Endothelial cell of umbilical vein (primary cell): Measurements from ENCODE around the gene HCST. TPM values are rescaled to one million over a fixed set of nuclear protein-coding genes. Genes with fewer than 3 reads are reported as not detected.

Source experiments
- BruUV-seq: library from RNA; stranded (reverse); fragments of 400-500 nt; replicated peaks from 2 replicates; lab custom pipeline; 2021; lab: Mats Ljungman, UMichigan
- CTCF ChIA-PET: fragments of 300-600, 350-600 bp; sonication (Branson Sonifier 250); formaldehyde crosslinking; loops from one replicate; lab custom pipeline; 2021; ENCODE audit warnings: antibody characterized with exemption, inconsistent platforms; lab: Charles Lee
- POLR2A ChIA-PET: fragments of 300-600, 350-600 bp; sonication (Branson Sonifier 250); formaldehyde crosslinking; loops from one replicate; lab custom pipeline; 2021; ENCODE audit warnings: antibody characterized with exemption, inconsistent platforms; lab: Charles Lee
- DNase-seq: peaks from one replicate; pipeline ENCODE4 v3.0.0-alpha.2; 2011; ENCODE audit warnings: low read depth, low spot score
- FAIRE-seq: peaks from 2 replicates; lab custom pipeline; 2011; peaks lifted over from hg19 to GRCh38; lab: Jason Lieb, UNC
- H2AFZ ChIP-seq: 2 replicates; pipeline ENCODE4 v1.6.0; 2012; ENCODE audit warnings: low read depth, low read length, control low read depth, inconsistent platforms
- H3K27ac ChIP-seq: 2 replicates; pipeline ENCODE4 v1.5.1; 2011; ENCODE audit warnings: low read depth, mild to moderate bottlenecking, control low read depth, low read length, moderate library complexity; ENCODE audit not compliant: insufficient read depth
- H3K27me3 ChIP-seq, 2 experiments: 2 replicates each; pipeline versions ENCODE4 v1.6.0 to v1.6.1; 2011; ENCODE audit warnings: low read length in 2 of 2, mixed read lengths in 1 of 2; ENCODE audit not compliant: control insufficient read depth in 2 of 2, insufficient read depth in 2 of 2
- H3K36me3 ChIP-seq, 2 experiments: 2 replicates in 1 of 2; 3 replicates in 1 of 2; pipeline ENCODE4 v1.5.1; 2011; ENCODE audit warnings: low read length in 2 of 2, mild to moderate bottlenecking in 1 of 2, moderate library complexity in 1 of 2; ENCODE audit not compliant: control insufficient read depth in 2 of 2, insufficient read depth in 2 of 2; ENCODE audit errors: extremely low read depth in 1 of 2
- H3K4me1 ChIP-seq: 3 replicates; pipeline ENCODE4 v1.5.1; 2011; ENCODE audit warnings: mild to moderate bottlenecking, low read length; ENCODE audit not compliant: control insufficient read depth, insufficient read depth; ENCODE audit errors: extremely low read depth
- H3K4me2 ChIP-seq: 2 replicates; pipeline ENCODE4 v1.6.1; 2011; ENCODE audit warnings: low read length, control low read depth, mixed read lengths; ENCODE audit not compliant: insufficient read depth
- H3K4me3 ChIP-seq, 3 experiments: fragments of 200-600 bp in 1 of 3; sonication (generic), shearing (Covaris generic) in 1 of 3; replicated peaks in 1 of 3; 2 replicates each; pipeline ENCODE4 v1.5.1; 2011 to 2016; ENCODE audit warnings: control low read depth in 3 of 3, low read length in 3 of 3, mild to moderate bottlenecking in 2 of 3, inconsistent platforms in 1 of 3, low read depth in 1 of 3, moderate library complexity in 1 of 3; ENCODE audit not compliant: insufficient read depth in 1 of 3
- H3K79me2 ChIP-seq: 2 replicates; pipeline ENCODE4 v1.6.0; 2012; ENCODE audit warnings: low read length, inconsistent platforms; ENCODE audit not compliant: control insufficient read depth, insufficient read depth
- H3K9ac ChIP-seq: replicated peaks from 2 replicates; pipeline ENCODE3; 2011; ENCODE audit warnings: low read length, control low read depth; ENCODE audit not compliant: insufficient read depth; ENCODE audit errors: extremely low read depth
- H3K9me1 ChIP-seq: replicated peaks from 3 replicates; pipeline ENCODE4 v1.6.0; 2011; ENCODE audit warnings: mild to moderate bottlenecking, low read length; ENCODE audit not compliant: control insufficient read depth, insufficient read depth; ENCODE audit errors: extremely low read depth
- H3K9me3 ChIP-seq: replicated peaks from 2 replicates; pipeline ENCODE4 v1.5.1; 2012; ENCODE audit warnings: low read length, inconsistent platforms; ENCODE audit not compliant: control insufficient read depth, insufficient read depth
- H4K20me1 ChIP-seq: replicated peaks from 2 replicates; pipeline ENCODE3; 2011; ENCODE audit warnings: mild to moderate bottlenecking, low read length; ENCODE audit not compliant: control insufficient read depth, insufficient read depth; ENCODE audit errors: extremely low read depth
- FOS ChIP-seq: IDR thresholded peaks from 2 replicates; pipeline ENCODE4 v1.6.1; 2011; ENCODE audit warnings: mild to moderate bottlenecking, low read length, moderate library complexity, borderline replicate concordance; ENCODE audit not compliant: insufficient read depth
- MYC ChIP-seq: IDR thresholded peaks from one replicate; pipeline ENCODE4 v1.6.1; 2011; ENCODE audit warnings: mild to moderate bottlenecking, low read depth, low read length
- POLR2A ChIP-seq: IDR thresholded peaks from 2 replicates; pipeline ENCODE4 v1.6.1; 2012; ENCODE audit warnings: low read depth, mild to moderate bottlenecking, control low read depth, low read length
- POLR2AphosphoS5 ChIP-seq: IDR thresholded peaks from 2 replicates; pipeline ENCODE4 v1.6.1; 2012; ENCODE audit warnings: low read depth, mild to moderate bottlenecking, control low read depth, low read length, moderate library complexity; ENCODE audit not compliant: insufficient read depth
- dilution Hi-C: fragments of 300-500 bp; cut with MboI; formaldehyde crosslinking; loops from one replicate; pipeline ENCODE4 v1.15.0; 2019; ENCODE audit warnings: low sequenced_read_pairs; ENCODE audit not compliant: extremely low pct_ligation_motif_present
- intact Hi-C: fragments of 100-400 bp; cut with micrococcal nuclease; formaldehyde crosslinking; loops from one replicate; pipeline ENCODE4 v1.10.0; 2022
- polyA plus RNA-seq, 4 experiments: library from polyadenylated mRNA; depleted of rRNA in 3 of 4; stranded (reverse) in 3 of 4; unstranded in 1 of 4; fragments of >200 nt; gene quantifications; 2 replicates each; pipeline versions ENCODE4 v1.2.1 to v1.2.3, GENCODE V29; 2011 to 2012; ENCODE audit warnings: missing spikeins in 1 of 4
- total RNA-seq: library from RNA; stranded (reverse); gene quantifications from 2 replicates; pipeline ENCODE4 v1.2.3, GENCODE V29; 2021
- TF ChIP-seq, protein P1 (sequence below), 2 donors: IDR thresholded peaks; 1 replicate in 1 of 2; 2 replicates in 1 of 2; pipeline ENCODE4 v1.5.1; 2011; ENCODE audit warnings: low read length in 2 of 2, mild to moderate bottlenecking in 2 of 2, moderate library complexity in 2 of 2, control low read depth in 1 of 2, inconsistent platforms in 1 of 2, low read depth in 1 of 2; ENCODE audit not compliant: insufficient read depth in 1 of 2; ENCODE audit errors: extremely low read depth in 1 of 2

Gene HCST
- total and polyA plus RNA-seq, 2 donors (not counting 3 experiments of a cell fraction or from before 2014, with no cell fraction given), result not detected

DNA sequence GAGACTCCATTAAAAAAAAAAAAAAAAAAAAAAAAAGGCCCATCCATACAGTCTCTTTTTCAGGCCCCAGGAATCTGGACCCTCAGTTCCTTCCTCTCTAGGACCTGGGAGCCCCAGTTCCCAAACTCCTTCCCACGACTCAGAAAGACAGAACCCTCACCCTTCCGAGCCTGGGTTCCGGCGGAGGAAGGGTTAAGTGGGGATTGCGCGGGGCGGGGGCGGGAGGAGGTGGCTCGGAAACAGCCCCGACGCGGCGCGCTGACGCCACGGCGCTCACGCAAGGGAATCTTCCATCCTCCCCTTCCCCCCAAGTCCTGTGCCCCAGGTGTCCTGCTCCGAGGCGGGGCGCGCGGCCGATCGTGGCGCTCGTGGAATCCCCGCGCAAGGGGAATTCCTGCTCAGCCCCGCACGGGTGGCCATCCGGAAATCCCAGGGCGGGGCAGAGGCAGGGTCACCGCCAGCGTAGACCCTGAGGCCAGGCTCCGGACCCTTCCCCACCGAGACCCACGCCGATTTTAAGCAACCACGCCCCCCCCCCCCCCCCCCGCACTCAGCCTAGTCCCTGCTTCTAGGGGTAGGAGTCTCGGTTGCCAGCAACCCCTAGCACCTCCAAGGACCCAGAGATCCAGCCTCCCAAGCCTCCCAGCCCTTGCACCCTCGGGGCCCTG, 2.6 kb upstream of the HCST start:
- peaks cover 0 to 8% of the 10 kb centered on the region in 2 experiments for H3K36me3 ChIP-seq
- H3K27ac ChIP-seq, result peak overlapping the region; percentile 65
- peaks cover 16% of the 10 kb centered on the region for H3K4me1 ChIP-seq
- peaks cover 2% of the 10 kb centered on the region for H3K79me2 ChIP-seq
- H3K27me3 ChIP-seq, result peaks cover 0 to 6% of the 10 kb centered on the region in 2 experiments
- CTCF ChIA-PET, result interaction anchor here (1.4 kb wide), 1 partner anchor 18 kb away, joined by 3 read pairs; no protein-coding TSS in a partner anchor
- H3K4me3 ChIP-seq, result peak overlapping the region; percentile 65 to 96 (median 85)
- no peaks in the 10 kb centered on the region for H3K9me3 ChIP-seq
- no peak for TF ChIP-seq MYC
- peak; percentile 37 for TF ChIP-seq POLR2AphosphoS5
- no peak for TF ChIP-seq FOS
- POLR2A ChIA-PET, result no interaction called here
- DNase-seq (peak; percentile 70), FAIRE-seq (peak; percentile 79)
- no TSS peak for BruUV-seq
- H4K20me1 ChIP-seq, result no peaks in the 10 kb centered on the region
- H3K9me1 ChIP-seq, result no peaks in the 10 kb centered on the region
- dilution Hi-C loops, result no loop called here
- intact Hi-C loops, result loop anchor here (1.0 kb wide), 2 partner anchors 32 to 182 kb away; no protein-coding TSS in a partner anchor
- peak overlapping the region; percentile 92 for H3K4me2 ChIP-seq
- H3K9ac ChIP-seq, result peak overlapping the region; percentile 78
- peak overlapping the region; percentile 90 for H2AFZ ChIP-seq

DNA sequence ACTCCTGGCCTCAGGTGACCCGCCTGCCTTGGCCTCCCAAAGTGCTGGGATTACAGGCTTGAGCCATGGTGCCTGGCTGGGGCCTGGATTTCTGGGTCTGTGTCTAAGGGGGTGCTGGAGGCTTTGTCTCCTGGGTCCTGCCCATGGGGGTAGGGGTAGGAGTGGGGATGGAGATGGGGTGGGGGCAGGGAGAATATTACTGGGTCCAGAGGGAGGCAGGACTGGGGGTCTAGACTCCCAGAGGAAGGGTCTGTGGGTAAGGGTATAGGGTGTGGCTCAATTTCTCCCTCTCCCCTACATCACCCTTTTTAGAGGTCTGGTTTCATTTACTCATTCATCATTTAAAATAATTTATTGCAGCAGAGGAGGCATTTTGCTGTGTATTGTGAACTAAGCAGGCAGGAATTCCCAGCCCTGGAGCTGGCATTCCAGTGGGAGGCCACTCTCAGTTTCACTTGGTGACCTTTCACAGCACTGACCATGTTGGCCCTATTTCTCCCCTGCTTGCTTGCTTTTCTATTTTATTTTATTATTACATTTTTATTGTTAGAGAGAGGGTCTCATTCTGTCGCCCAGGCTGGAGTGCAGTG, 1.2 kb upstream of the HCST start:
- H2AFZ ChIP-seq, result peak overlapping the region; percentile 64
- H3K4me3 ChIP-seq, result no peak overlapping the region
- dilution Hi-C loops, result no loop called here

More for the DNA sequence above, 1.2 kb upstream of the HCST start:
- Histone ChIP-seq H4K20me1 (no peaks in the 10 kb centered on the region), H3K9ac (no peak overlapping the region), H3K27ac (no peak overlapping the region), H3K36me3 (peaks cover 0 to 3% of the 10 kb centered on the region in 2 experiments), H3K9me3 (no peaks in the 10 kb centered on the region), H3K9me1 (no peaks in the 10 kb centered on the region), H3K79me2 (peaks cover 2% of the 10 kb centered on the region), H3K4me1 (peaks cover 16% of the 10 kb centered on the region), H3K4me2 (no peak overlapping the region), H3K27me3 (peaks cover 0 to 6% of the 10 kb centered on the region in 2 experiments)
- BruUV-seq, result no TSS peak
- DNase-seq (no peak), FAIRE-seq (no peak)
- intact Hi-C loops, result no loop called here
- ChIA-PET CTCF (interaction anchor here (1.4 kb wide), 1 partner anchor 20 kb away, joined by 3 read pairs; no protein-coding TSS in a partner anchor), POLR2A (no interaction called here)
- TF ChIP-seq FOS (no peak), MYC (no peak), POLR2AphosphoS5 (no peak), POLR2A (no peak)
- TF ChIP-seq, protein P1, sequence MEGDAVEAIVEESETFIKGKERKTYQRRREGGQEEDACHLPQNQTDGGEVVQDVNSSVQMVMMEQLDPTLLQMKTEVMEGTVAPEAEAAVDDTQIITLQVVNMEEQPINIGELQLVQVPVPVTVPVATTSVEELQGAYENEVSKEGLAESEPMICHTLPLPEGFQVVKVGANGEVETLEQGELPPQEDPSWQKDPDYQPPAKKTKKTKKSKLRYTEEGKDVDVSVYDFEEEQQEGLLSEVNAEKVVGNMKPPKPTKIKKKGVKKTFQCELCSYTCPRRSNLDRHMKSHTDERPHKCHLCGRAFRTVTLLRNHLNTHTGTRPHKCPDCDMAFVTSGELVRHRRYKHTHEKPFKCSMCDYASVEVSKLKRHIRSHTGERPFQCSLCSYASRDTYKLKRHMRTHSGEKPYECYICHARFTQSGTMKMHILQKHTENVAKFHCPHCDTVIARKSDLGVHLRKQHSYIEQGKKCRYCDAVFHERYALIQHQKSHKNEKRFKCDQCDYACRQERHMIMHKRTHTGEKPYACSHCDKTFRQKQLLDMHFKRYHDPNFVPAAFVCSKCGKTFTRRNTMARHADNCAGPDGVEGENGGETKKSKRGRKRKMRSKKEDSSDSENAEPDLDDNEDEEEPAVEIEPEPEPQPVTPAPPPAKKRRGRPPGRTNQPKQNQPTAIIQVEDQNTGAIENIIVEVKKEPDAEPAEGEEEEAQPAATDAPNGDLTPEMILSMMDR (IDR thresholded peaks at IDR 0.05; ENCODE audit: extremely low read depth in 1 of 2, insufficient read depth in 1 of 2, low read depth in 1 of 2, low read length in 2 of 2), result no peak
